ENCODE data around the gene ASIP.
A peak's percentile ranks its signal among the peaks of the same experiment; 100 is the strongest.

ASIP gene

GRCh38 chr20:34315236-34315635, 74.0 kb downstream of the ASIP start:
- H3K27ac ChIP-seq = no peak overlapping the region
- no peak overlapping the region for H3K9ac ChIP-seq
- H3K36me3 ChIP-seq = no peaks in the 10 kb centered on the region
- no peak overlapping the region for H3K4me3 ChIP-seq
- H3K4me1 ChIP-seq = peaks cover 6 to 22% (median 12%) of the 10 kb centered on the region in 10 experiments; a peak in 15 of 20 replicates
- no peaks in the 10 kb centered on the region for H4K20me1 ChIP-seq
- H3K9me3 ChIP-seq (replicated peaks in 1 of 11) = 0 out of 22 replicates have a peak, but pooled peaks cover 0 to 6% (median 0%) of the 10 kb centered on the region in 11 experiments
- TF ChIP-seq Cebpa-rat (IDR thresholded peaks at IDR 0.05) = no peak
- peaks cover 21 to 24% (median 23%) of the 10 kb centered on the region in 11 experiments for H3K27me3 ChIP-seq
- no peak overlapping the region for H3K4me2 ChIP-seq

- Histone ChIP-seq H3K4me1 (peaks cover 6 to 22% (median 12%) of the 10 kb centered on the region in 10 experiments; a peak in 15 of 20 replicates), H3K9ac (no peak overlapping the region), H3K4me3 (no peak overlapping the region), H3K36me3 (no peaks in the 10 kb centered on the region), H4K20me1 (no peaks in the 10 kb centered on the region), H3K4me2 (peak overlapping the region in 4 of 11 experiments; percentile 1 to 67 (median 47); a peak in 6 of 22 replicates), H3K27ac (no peak overlapping the region), H3K9me3 (replicated peaks in 1 of 11) (0 out of 22 replicates have a peak, but pooled peaks cover 0 to 6% (median 0%) of the 10 kb centered on the region in 11 experiments), H3K27me3 (peaks cover 11 to 13% (median 12%) of the 10 kb centered on the region in 11 experiments)
- no peak for TF ChIP-seq Cebpa-rat (IDR thresholded peaks at IDR 0.05)
These were observed 75.1 kb downstream of the ASIP start for GRCh38 chr20:34316196-34316814.

All from BLaER1 treated with 17β-estradiol and CSF1 and Interleukin-3, amounts not matched to agents 10 nM and 100 nM (cell line).